Mesothelial cell of epicardium (in vitro differentiated cells): ENCODE data around the gene CSPG4. TPM values are rescaled to one million over a fixed set of nuclear protein-coding genes. Genes with fewer than 3 reads are reported as not detected.
"Not testable (repeated sequence)": the region's sequence is repeated elsewhere in the genome, so short reads cannot be mapped to it uniquely, and the experiment has no call there.

Experiments used
- DNase-seq, 2 experiments: peaks; one replicate each; pipeline ENCODE4 v3.0.0; 2021; ENCODE audit warnings: low spot score in 2 of 2; ENCODE audit not compliant: unreplicated experiment in 2 of 2
- H3K27ac Mint-ChIP-seq: 2 replicates; pipeline ENCODE4 v1.8.0; 2021; ENCODE audit warnings: mixed read lengths
- H3K27me3 Mint-ChIP-seq: 2 replicates; pipeline ENCODE4 v1.8.0; 2021; ENCODE audit warnings: low read depth, mixed read lengths
- H3K36me3 Mint-ChIP-seq: 2 replicates; pipeline ENCODE4 v1.8.0; 2021; ENCODE audit warnings: mixed read lengths
- H3K4me1 Mint-ChIP-seq: 2 replicates; pipeline ENCODE4 v1.8.0; 2021; ENCODE audit warnings: mixed read lengths
- H3K4me3 Mint-ChIP-seq: 2 replicates; pipeline ENCODE4 v1.8.0; 2021; ENCODE audit warnings: mild to moderate bottlenecking, moderate library complexity, mixed read lengths
- H3K9me3 Mint-ChIP-seq: 2 replicates; pipeline ENCODE4 v1.8.0; 2021; ENCODE audit warnings: mixed read lengths
- total RNA-seq: library from RNA; stranded (reverse); gene quantifications from 3 replicates; pipeline ENCODE4 v1.2.1, GENCODE V29; 2021
- TF ChIP-seq, protein P1 (sequence below): fragments of 200-600 bp; sonication (generic); IDR thresholded peaks from one replicate; pipeline ENCODE4 v1.5.0; 2021; ENCODE audit warnings: antibody characterized with exemption; ENCODE audit not compliant: unreplicated experiment

The CSPG4 gene
- total RNA-seq, 1 donor from 2014 or later, result 11.4 TPM

DNA sequence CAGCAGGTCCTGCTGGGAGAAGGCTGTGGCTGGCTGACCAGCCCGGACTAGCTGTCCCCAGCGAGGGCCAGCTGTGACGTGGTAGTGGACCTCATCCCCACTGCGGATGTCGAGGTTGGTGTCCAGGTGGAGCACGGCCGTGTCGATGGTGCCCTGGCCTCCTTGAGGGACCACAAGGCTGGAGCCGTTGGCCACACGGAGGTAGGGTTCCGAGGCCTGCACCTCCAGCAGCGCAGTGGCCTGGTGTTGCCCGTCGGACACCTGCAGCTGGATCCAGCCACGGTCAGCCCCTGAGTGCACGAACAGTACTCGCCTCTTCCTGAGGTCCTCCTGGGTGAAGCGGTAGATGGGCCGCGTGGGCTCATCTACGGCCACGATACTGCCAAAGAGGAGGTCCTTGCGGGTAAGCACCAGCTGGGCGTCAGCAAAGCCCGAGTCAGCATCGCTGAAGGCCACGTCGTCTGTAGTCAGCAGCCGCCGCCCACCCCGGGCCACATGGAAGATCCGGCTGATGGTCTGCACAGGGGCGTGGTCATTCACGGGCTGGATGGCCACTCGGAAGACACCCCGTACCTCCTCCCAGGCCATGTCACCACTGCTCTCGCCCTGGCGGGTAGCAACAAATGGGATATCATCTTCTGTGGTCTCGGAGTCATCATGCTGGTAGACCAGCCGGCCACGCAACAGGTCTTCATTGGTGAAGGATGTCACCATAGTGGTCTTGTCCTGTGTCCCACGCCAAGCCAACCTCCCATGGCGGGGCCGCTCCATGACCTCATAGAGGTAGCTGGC is 25.0 kb downstream of the CSPG4 start:
- H3K4me1 Mint-ChIP-seq, result peaks cover 5% of the 10 kb centered on the region

DNA sequence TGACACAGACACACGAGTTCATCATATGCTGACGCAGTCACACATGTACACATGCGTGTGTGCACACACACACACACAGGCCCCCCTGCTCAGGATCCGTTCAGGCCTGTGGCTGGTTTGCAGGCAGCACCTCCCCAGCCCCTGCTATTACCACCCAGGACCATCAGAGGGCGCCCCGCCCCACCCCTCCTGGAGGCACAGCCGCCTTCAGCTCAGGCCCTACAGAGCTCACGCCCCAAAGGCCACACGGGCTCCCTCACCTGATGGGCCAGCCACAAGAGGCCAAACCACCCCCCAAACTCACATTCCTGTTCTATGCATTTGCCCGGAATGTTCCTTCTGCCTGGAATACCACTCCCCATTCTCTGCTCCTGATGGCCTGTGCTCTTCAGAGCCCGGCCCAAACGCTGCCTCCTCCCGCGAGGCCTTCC is 26.4 kb downstream of the CSPG4 start:
- H3K4me1 Mint-ChIP-seq, H3K27me3 Mint-ChIP-seq, H3K27ac Mint-ChIP-seq, H3K4me3 Mint-ChIP-seq, H3K36me3 Mint-ChIP-seq, H3K9me3 Mint-ChIP-seq: not testable (repeated sequence)
- DNase-seq, result peak; percentile 54 to 93
- TF ChIP-seq, protein P1, sequence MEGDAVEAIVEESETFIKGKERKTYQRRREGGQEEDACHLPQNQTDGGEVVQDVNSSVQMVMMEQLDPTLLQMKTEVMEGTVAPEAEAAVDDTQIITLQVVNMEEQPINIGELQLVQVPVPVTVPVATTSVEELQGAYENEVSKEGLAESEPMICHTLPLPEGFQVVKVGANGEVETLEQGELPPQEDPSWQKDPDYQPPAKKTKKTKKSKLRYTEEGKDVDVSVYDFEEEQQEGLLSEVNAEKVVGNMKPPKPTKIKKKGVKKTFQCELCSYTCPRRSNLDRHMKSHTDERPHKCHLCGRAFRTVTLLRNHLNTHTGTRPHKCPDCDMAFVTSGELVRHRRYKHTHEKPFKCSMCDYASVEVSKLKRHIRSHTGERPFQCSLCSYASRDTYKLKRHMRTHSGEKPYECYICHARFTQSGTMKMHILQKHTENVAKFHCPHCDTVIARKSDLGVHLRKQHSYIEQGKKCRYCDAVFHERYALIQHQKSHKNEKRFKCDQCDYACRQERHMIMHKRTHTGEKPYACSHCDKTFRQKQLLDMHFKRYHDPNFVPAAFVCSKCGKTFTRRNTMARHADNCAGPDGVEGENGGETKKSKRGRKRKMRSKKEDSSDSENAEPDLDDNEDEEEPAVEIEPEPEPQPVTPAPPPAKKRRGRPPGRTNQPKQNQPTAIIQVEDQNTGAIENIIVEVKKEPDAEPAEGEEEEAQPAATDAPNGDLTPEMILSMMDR, result peak; percentile 74

More for the DNA sequence above, 25.0 kb downstream of the CSPG4 start:
- Mint-ChIP-seq H3K36me3 (no peaks in the 10 kb centered on the region), H3K4me3 (no peak overlapping the region), H3K27ac (no peak overlapping the region), H3K9me3 (no peaks in the 10 kb centered on the region), H3K27me3 (peaks cover 1% of the 10 kb centered on the region)
- no peak for DNase-seq
- TF ChIP-seq, protein P1, result no peak

DNA sequence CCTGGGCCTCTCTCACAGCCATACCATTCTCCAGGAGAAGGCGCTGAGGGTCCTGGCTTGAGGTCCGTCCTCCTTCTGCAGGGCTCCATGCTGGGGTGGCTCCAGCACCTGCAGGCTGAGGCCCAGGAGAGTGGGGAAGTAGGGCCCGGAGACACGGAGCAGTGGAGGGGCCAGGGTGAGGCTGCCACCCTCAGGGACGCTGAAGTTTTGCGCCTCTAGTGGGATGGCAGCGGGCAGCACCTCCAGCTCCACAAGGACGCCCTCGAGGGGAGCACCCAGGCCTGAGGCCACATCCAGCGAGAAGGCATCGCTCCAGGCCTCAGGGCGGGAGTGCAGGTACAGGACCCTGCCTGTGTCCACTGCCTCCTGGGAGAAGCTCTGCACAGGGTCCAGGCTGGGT is 27.5 kb downstream of the CSPG4 start:
- Mint-ChIP-seq H3K36me3 (no peaks in the 10 kb centered on the region), H3K4me1 (no peaks in the 10 kb centered on the region), H3K27me3 (no peaks in the 10 kb centered on the region), H3K4me3 (no peak overlapping the region), H3K9me3 (no peaks in the 10 kb centered on the region), H3K27ac (no peak overlapping the region)
- TF ChIP-seq, protein P1, result no peak
- DNase-seq, result no peak

DNA sequence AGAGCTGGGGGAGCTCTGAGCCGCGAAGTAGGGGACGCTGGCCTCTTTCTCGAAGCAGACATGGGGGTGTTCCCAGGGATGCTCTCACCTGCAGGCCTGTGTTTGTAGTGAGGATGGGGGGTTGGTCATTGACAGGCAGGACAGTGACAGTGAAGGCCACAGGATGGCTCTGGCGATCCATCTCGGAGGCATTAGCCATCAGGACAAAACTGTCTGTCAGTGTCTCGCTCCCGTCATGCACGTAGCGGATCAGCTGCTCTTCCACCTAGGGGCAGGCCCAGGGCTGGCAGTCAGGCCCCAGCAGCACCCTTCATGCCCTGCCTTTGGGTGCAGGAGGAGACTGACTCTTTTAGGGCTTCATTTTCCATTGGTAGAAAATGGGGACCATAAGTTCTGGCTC is 28.0 kb downstream of the CSPG4 start:
- H3K27ac Mint-ChIP-seq, result no peak overlapping the region
- no peaks in the 10 kb centered on the region for H3K36me3 Mint-ChIP-seq
- H3K4me3 Mint-ChIP-seq, result no peak overlapping the region
- H3K27me3 Mint-ChIP-seq, result no peaks in the 10 kb centered on the region
- DNase-seq, result no peak
- no peaks in the 10 kb centered on the region for H3K4me1 Mint-ChIP-seq
- TF ChIP-seq, protein P1, result no peak
- H3K9me3 Mint-ChIP-seq, result no peaks in the 10 kb centered on the region

DNA sequence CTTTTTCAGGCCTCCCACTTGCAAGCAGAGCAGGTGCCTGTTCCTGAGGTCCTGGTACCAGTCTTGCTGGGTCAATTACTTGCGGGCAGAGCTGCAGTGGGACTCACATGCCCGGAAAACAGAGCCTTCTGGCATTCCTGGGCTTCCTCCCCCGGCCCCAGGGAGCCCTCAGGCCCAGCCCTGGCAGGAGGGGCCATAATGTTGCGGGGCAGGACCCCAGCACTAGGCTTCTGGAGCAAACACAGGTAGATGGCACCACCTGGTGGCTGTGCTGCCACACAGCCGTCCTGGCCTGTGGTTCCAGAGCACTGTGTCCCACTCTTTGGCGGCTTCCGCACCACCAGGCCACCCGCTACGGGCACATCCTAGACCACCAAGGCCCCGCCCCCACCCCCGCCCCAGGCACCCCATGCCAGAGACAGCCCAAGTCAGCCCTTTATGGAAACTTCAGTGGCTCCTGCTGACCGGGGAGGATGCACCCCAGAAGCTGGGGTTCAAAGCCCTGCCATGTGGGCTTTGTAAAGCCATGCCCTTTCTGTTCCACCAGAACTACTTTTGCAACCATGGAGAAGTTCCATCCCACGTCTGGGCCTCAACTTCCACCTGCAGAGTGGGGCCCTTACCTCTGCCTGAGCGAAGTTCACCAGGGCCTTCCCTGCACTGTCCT is 28.9 kb downstream of the CSPG4 start:
- TF ChIP-seq, protein P1, result peak; percentile 79
- peak; percentile 51 to 83 for DNase-seq
- H3K27ac Mint-ChIP-seq, H3K36me3 Mint-ChIP-seq, H3K9me3 Mint-ChIP-seq, H3K27me3 Mint-ChIP-seq, H3K4me3 Mint-ChIP-seq, H3K4me1 Mint-ChIP-seq: not testable (repeated sequence)
